NB4 (cell line): ENCODE data around the gene ZNF747.

ENCODE experiments used
- DNase-seq: peaks from one replicate; pipeline ENCODE4 v3.0.0; 2010; ENCODE audit warnings: low read depth
- H3K4me3 ChIP-seq: one replicate; pipeline ENCODE4 v1.5.1; 2011; ENCODE audit warnings: mild to moderate bottlenecking, low read depth, low read length, moderate library complexity
- CTCF ChIP-seq: IDR thresholded peaks from one replicate; pipeline ENCODE4 v1.5.1; 2012; ENCODE audit warnings: low read depth, low read length
- MAX ChIP-seq: IDR thresholded peaks from 2 replicates; pipeline ENCODE4 v1.6.1; 2011; ENCODE audit warnings: low read depth, low read length
- MYC ChIP-seq: IDR thresholded peaks from 2 replicates; pipeline ENCODE4 v1.6.1; 2011; ENCODE audit warnings: low read depth, low read length
- POLR2A ChIP-seq: IDR thresholded peaks from 2 replicates; pipeline ENCODE4 v1.6.1; 2011; ENCODE audit warnings: mild to moderate bottlenecking; ENCODE audit not compliant: insufficient read length; ENCODE audit errors: extremely low read depth

The ZNF747 gene

GRCh38 chr16:30491744-30492308 is 42.8 kb downstream of the ZNF747 start:
- TF ChIP-seq CTCF (no peak), MAX (peak; percentile 22; the same call in 1 of the 2 replicates), POLR2A (no peak), MYC (0 out of 2 replicates have a peak, but pooled peaks have one; percentile 19)
- H3K4me3 ChIP-seq, result no peak overlapping the region
- peak; percentile 81 for DNase-seq

GRCh38 chr16:30491229-30491628 is 43.4 kb downstream of the ZNF747 start:
- no peak overlapping the region for H3K4me3 ChIP-seq
- no peak for DNase-seq
- no peak for TF ChIP-seq CTCF
- TF ChIP-seq MAX, result no peak
- no peak for TF ChIP-seq MYC
- TF ChIP-seq POLR2A, result no peak

GRCh38 chr16:30490210-30490609 is 44.4 kb downstream of the ZNF747 start:
- H3K4me3 ChIP-seq, result no peak overlapping the region
- TF ChIP-seq CTCF (no peak), POLR2A (no peak), MAX (no peak), MYC (no peak)
- DNase-seq, result no peak

GRCh38 chr16:30488764-30489605 is 45.7 kb downstream of the ZNF747 start:
- no peak for TF ChIP-seq CTCF
- no peak for TF ChIP-seq POLR2A
- no peak for TF ChIP-seq MAX
- TF ChIP-seq MYC, result no peak
- H3K4me3 ChIP-seq, result no peak overlapping the region
- DNase-seq, result peak; percentile 67

- no peak for TF ChIP-seq MYC
- no peak for TF ChIP-seq CTCF
- no peak for TF ChIP-seq POLR2A
- no peak for TF ChIP-seq MAX
- peak; percentile 55 for DNase-seq
- H3K4me3 ChIP-seq, result no peak overlapping the region
Observed at GRCh38 chr16:30485818-30486436, 48.7 kb downstream of the ZNF747 start.
